IMR-90 (cell line): ENCODE data around the gene PRDM5. TPM values are rescaled to one million over a fixed set of nuclear protein-coding genes. Genes with fewer than 3 reads are reported as not detected.

ENCODE experiments used
- ATAC-seq: fragments of 200-7000 bp; cut with Tn5 transposase; 2 replicates; pipeline ENCODE4 v1.9.1; 2020; ENCODE audit warnings: low read depth, mild to moderate bottlenecking, moderate library complexity
- BruUV-seq: library from RNA; stranded (reverse); fragments of 400-500 nt; replicated peaks from 2 replicates; lab custom pipeline; 2021; lab: Mats Ljungman, UMichigan
- CTCF ChIA-PET: fragments of 300-600 bp; formaldehyde crosslinking; extraction: SDS; loops from one replicate; lab custom pipeline; 2021; ENCODE audit warnings: antibody characterized with exemption; lab: Yijun Ruan, JAX
- POLR2A ChIA-PET: fragments of 300-600 bp; sonication (Branson Sonifier 250); formaldehyde crosslinking; loops from one replicate; lab custom pipeline; 2022; ENCODE audit warnings: antibody characterized with exemption; ENCODE audit not compliant: unreplicated experiment; lab: Charles Lee
- DNase-seq: peaks from one replicate; pipeline ENCODE4 v3.0.0; 2013
- H2AFZ ChIP-seq: replicated peaks from 2 replicates; pipeline ENCODE3; 2013; ENCODE audit warnings: low read length, mild to moderate bottlenecking; ENCODE audit not compliant: poor library complexity
- H2AK5ac ChIP-seq: 2 replicates; pipeline ENCODE4 v1.6.1; 2013; ENCODE audit warnings: low read depth, low read length, inconsistent platforms
- H2AK9ac ChIP-seq: replicated peaks from 2 replicates; pipeline ENCODE3; 2013; ENCODE audit warnings: mild to moderate bottlenecking, low read depth, low read length, moderate library complexity; ENCODE audit not compliant: poor library complexity
- H2BK120ac ChIP-seq: 2 replicates; pipeline ENCODE4 v1.6.1; 2013; ENCODE audit warnings: low read depth, low read length, inconsistent platforms
- H2BK15ac ChIP-seq: 3 replicates; pipeline ENCODE4 v1.6.1; 2013; ENCODE audit warnings: low read depth, low read length, inconsistent platforms
- H2BK20ac ChIP-seq: 2 replicates; pipeline ENCODE4 v1.6.1; 2013; ENCODE audit warnings: low read depth, mild to moderate bottlenecking, inconsistent platforms, low read length, moderate library complexity
- H2BK5ac ChIP-seq: 2 replicates; pipeline ENCODE4 v1.6.1; 2013; ENCODE audit warnings: mild to moderate bottlenecking, low read depth, low read length, inconsistent platforms; ENCODE audit not compliant: poor library complexity, severe bottlenecking
- H3K14ac ChIP-seq: replicated peaks from 2 replicates; pipeline ENCODE4 v1.6.1; 2013; ENCODE audit warnings: low read depth, low read length, inconsistent platforms
- H3K18ac ChIP-seq: 2 replicates; pipeline ENCODE4 v1.6.1; 2013; ENCODE audit warnings: low read depth, low read length, control low read depth
- H3K23ac ChIP-seq: 2 replicates; pipeline ENCODE4 v1.6.1; 2013; ENCODE audit warnings: low read depth, low read length, inconsistent platforms
- H3K27ac ChIP-seq: 2 replicates; pipeline ENCODE4 v1.5.1; 2013; ENCODE audit warnings: mild to moderate bottlenecking, control low read depth, low read length; ENCODE audit not compliant: insufficient read depth
- H3K27me3 ChIP-seq: 2 replicates; pipeline ENCODE4 v1.6.1; 2013; ENCODE audit warnings: low read length; ENCODE audit not compliant: control insufficient read depth, insufficient read depth
- H3K36me3 ChIP-seq: 2 replicates; pipeline ENCODE4 v1.6.1; 2013; ENCODE audit warnings: low read length, mixed read lengths; ENCODE audit not compliant: control insufficient read depth, insufficient read depth
- H3K4ac ChIP-seq: 2 replicates; pipeline ENCODE4 v1.6.1; 2013; ENCODE audit warnings: low read depth, low read length, inconsistent platforms
- H3K4me1 ChIP-seq: 2 replicates; pipeline ENCODE4 v1.6.1; 2013; ENCODE audit warnings: low read length, mixed read lengths; ENCODE audit not compliant: control insufficient read depth, insufficient read depth
- H3K4me2 ChIP-seq: 2 replicates; pipeline ENCODE4 v1.6.1; 2013; ENCODE audit warnings: low read depth, mild to moderate bottlenecking, control low read depth, low read length, moderate library complexity
- H3K4me3 ChIP-seq: 2 replicates; pipeline ENCODE4 v1.5.1; 2013; ENCODE audit warnings: low read depth, mild to moderate bottlenecking, control low read depth, low read length, moderate library complexity; ENCODE audit not compliant: insufficient read depth
- H3K56ac ChIP-seq: 2 replicates; pipeline ENCODE4 v1.6.1; 2013; ENCODE audit warnings: low read length, inconsistent platforms; ENCODE audit not compliant: insufficient read depth; ENCODE audit errors: extremely low read depth
- H3K79me1 ChIP-seq, 2 experiments: 2 replicates each; pipeline ENCODE4 v1.6.1; 2013; ENCODE audit warnings: low read length in 2 of 2, inconsistent platforms in 1 of 2, low read depth in 1 of 2
- H3K9ac ChIP-seq: 2 replicates; pipeline ENCODE4 v1.6.1; 2013; ENCODE audit warnings: low read depth, low read length, control low read depth
- H3K9me1 ChIP-seq: 2 replicates; pipeline ENCODE4 v1.6.1; 2013; ENCODE audit warnings: low read length, inconsistent platforms; ENCODE audit not compliant: insufficient read depth
- H3K9me3 ChIP-seq: 2 replicates; pipeline ENCODE4 v1.6.1; 2013; ENCODE audit warnings: low read length; ENCODE audit not compliant: control insufficient read depth, insufficient read depth
- H4K20me1 ChIP-seq: 2 replicates; pipeline ENCODE4 v1.6.1; 2013; ENCODE audit warnings: low read length, inconsistent platforms; ENCODE audit not compliant: insufficient read depth
- H4K5ac ChIP-seq: 2 replicates; pipeline ENCODE4 v1.6.1; 2013; ENCODE audit warnings: mild to moderate bottlenecking, low read depth, low read length, control low read depth
- H4K8ac ChIP-seq, 2 experiments: 2 replicates each; pipeline ENCODE4 v1.6.1; 2013; ENCODE audit warnings: low read depth in 2 of 2, low read length in 2 of 2, control low read depth in 1 of 2, inconsistent platforms in 1 of 2
- H4K91ac ChIP-seq: 2 replicates; pipeline ENCODE4 v1.6.1; 2013; ENCODE audit warnings: low read depth, low read length, inconsistent platforms; ENCODE audit not compliant: insufficient read depth
- CHD1 ChIP-seq: IDR thresholded peaks from 2 replicates; pipeline ENCODE4 v1.6.1; 2012; ENCODE audit warnings: low read depth, low read length, improper control_type of control experiment
- CTCF ChIP-seq: conservative IDR thresholded peaks from 2 replicates; pipeline ENCODE4 v1.5.1; 2012; ENCODE audit warnings: mild to moderate bottlenecking, low read depth, low read length, improper control_type of control experiment
- ELK1 ChIP-seq: fragments of 150-350 bp; IDR thresholded peaks from 2 replicates; pipeline ENCODE4 v1.6.1; 2016; ENCODE audit warnings: low read depth, mild to moderate bottlenecking, low read length, moderate library complexity, borderline replicate concordance
- FOS ChIP-seq: fragments of 150-350 bp; IDR thresholded peaks from 2 replicates; pipeline ENCODE4 v1.6.1; 2016; ENCODE audit warnings: low read depth, low read length
- MAFK ChIP-seq: IDR thresholded peaks from 2 replicates; pipeline ENCODE4 v1.6.1; 2012; ENCODE audit warnings: low read depth, low read length, improper control_type of control experiment
- MAZ ChIP-seq: IDR thresholded peaks from 2 replicates; pipeline ENCODE4 v1.6.1; 2012; ENCODE audit warnings: low read depth, mild to moderate bottlenecking, low read length, improper control_type of control experiment, moderate library complexity, borderline replicate concordance
- MXI1 ChIP-seq: IDR thresholded peaks from 2 replicates; pipeline ENCODE4 v1.6.1; 2012; ENCODE audit warnings: low read depth, mild to moderate bottlenecking, low read length, moderate library complexity, borderline replicate concordance
- RAD21 ChIP-seq: IDR thresholded peaks from 2 replicates; pipeline ENCODE4 v1.6.1; 2012; ENCODE audit warnings: low read length, improper control_type of control experiment
- RCOR1 ChIP-seq: IDR thresholded peaks from 2 replicates; pipeline ENCODE4 v1.6.1; 2012; ENCODE audit warnings: mild to moderate bottlenecking, low read length, improper control_type of control experiment; ENCODE audit not compliant: insufficient replicate concordance
- RFX5 ChIP-seq: IDR thresholded peaks from 2 replicates; pipeline ENCODE4 v1.8.0; 2012; ENCODE audit warnings: low read depth, mild to moderate bottlenecking, low read length, moderate library complexity
- SMC3 ChIP-seq: fragments of 150-350 bp; IDR thresholded peaks from 2 replicates; pipeline ENCODE4 v1.6.1; 2016; ENCODE audit warnings: low read depth, mild to moderate bottlenecking, antibody characterized with exemption, low read length, moderate library complexity
- WGBS, 2 experiments: methylation state at CpG; one replicate each; pipeline versions ENCODE4 v1.1.5 to v1.1.7; 2013; ENCODE audit warnings: missing lambda C conversion rate in 2 of 2; ENCODE audit not compliant: insufficient read length in 1 of 2; ENCODE audit errors: extremely low coverage in 2 of 2; 5-methylcytosine and 5-hydroxymethylcytosine counted together
- dilution Hi-C: fragments of 300-500 bp; cut with HindIII; formaldehyde crosslinking; loops from one replicate; pipeline ENCODE4 v1.14.3; 2018; ENCODE audit warnings: low sequenced_read_pairs; ENCODE audit not compliant: unreplicated experiment
- in situ Hi-C: fragments of 300-500 bp; cut with MboI; formaldehyde crosslinking; loops from 3 replicates; pipeline ENCODE4 v1.14.3; 2019; ENCODE audit warnings: low sequenced_read_pairs, inconsistent platforms, mixed read lengths
- intact Hi-C: fragments of 100-400 bp; cut with micrococcal nuclease; formaldehyde crosslinking; loops from 2 replicates; pipeline ENCODE4 v1.10.0; 2022
- polyA plus RNA-seq, 3 experiments: library from polyadenylated mRNA; depleted of rRNA; stranded (reverse); fragments of >200 nt; gene quantifications; 2 replicates each; pipeline ENCODE4 v1.2.3, GENCODE V29; 2012; ENCODE audit warnings: low replicate concordance in 1 of 3
- total RNA-seq: library from RNA; depleted of rRNA; stranded (reverse); fragments of >200 nt; gene quantifications from 2 replicates; pipeline ENCODE4 v1.2.3, GENCODE V29; 2012

Gene PRDM5
- total and polyA plus RNA-seq, 2 of the 4 experiments (the other 2 are of a cell fraction) = 4.1 to 10.8 TPM

GRCh38 chr4:120723986-120724385 lies 198.5 kb downstream of the PRDM5 start (continued):
- TF ChIP-seq CTCF (no peak), CHD1 (no peak), RCOR1 (no peak), MXI1 (no peak)

DNA sequence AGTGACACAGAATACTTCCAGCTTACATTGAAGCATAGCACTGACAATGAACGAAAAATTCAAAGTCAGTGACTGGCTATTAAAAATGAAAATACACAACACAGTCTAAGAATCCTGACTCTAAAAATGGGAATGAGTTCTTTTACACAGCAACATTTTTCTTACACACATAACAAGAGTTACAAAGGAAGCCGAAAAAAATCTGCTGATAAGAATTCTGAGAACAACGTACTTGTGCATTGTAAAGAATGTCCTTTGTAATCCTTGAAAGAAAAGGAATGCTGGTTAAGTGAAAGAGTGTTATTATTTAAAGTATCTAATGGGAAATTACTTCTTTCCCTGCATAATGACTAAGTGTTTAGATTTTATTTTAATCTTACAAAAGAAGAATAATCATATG lies 199.4 kb downstream of the PRDM5 start:
- DNase-seq = no peak
- WGBS, 2 experiments = no CpG with 5 or more reads among the region's 3 CpGs
- no peaks in the 10 kb centered on the region for H3K36me3 ChIP-seq
- H4K91ac ChIP-seq = no peak overlapping the region
- in situ Hi-C loops = loop anchor here (25.0 kb wide), 1 partner anchor 364 kb away; no protein-coding TSS in a partner anchor
- no TSS peak for BruUV-seq
- no peaks in the 10 kb centered on the region for H4K20me1 ChIP-seq
- H3K14ac ChIP-seq = no peak overlapping the region
- ChIA-PET POLR2A (no interaction called here), CTCF (interaction anchor here (0.5 to 0.7 kb wide), 2 partner anchors 38 to 293 kb away, joined by 3 read pairs; no protein-coding TSS in a partner anchor)
- H3K4me2 ChIP-seq = no peak overlapping the region
- no peak overlapping the region for H3K23ac ChIP-seq
- H3K79me1 ChIP-seq = no peaks in the 10 kb centered on the region
- dilution Hi-C loops = no loop called here
- no peak overlapping the region for H3K27ac ChIP-seq
- intact Hi-C loops = no loop called here
- H4K5ac ChIP-seq = no peak overlapping the region
- H3K4me1 ChIP-seq = no peaks in the 10 kb centered on the region
- no peak overlapping the region for H4K8ac ChIP-seq
- H3K27me3 ChIP-seq = no peaks in the 10 kb centered on the region
- H2AK9ac ChIP-seq = no peak overlapping the region
- no peak overlapping the region for H2BK15ac ChIP-seq
- H3K9me3 ChIP-seq = no peaks in the 10 kb centered on the region
- H2BK5ac ChIP-seq = no peak overlapping the region
- no peak overlapping the region for H3K18ac ChIP-seq
- H2AFZ ChIP-seq = no peak overlapping the region
- no peak for ATAC-seq
- H3K4me3 ChIP-seq = no peak overlapping the region
- no peak overlapping the region for H2BK120ac ChIP-seq
- no peak overlapping the region for H2BK20ac ChIP-seq
- H3K9ac ChIP-seq = no peak overlapping the region
- H3K9me1 ChIP-seq = peaks cover 3% of the 10 kb centered on the region; the same call in 1 of the 2 replicates
- H3K56ac ChIP-seq = no peak overlapping the region
- no peak overlapping the region for H2AK5ac ChIP-seq
- H3K4ac ChIP-seq = no peak overlapping the region
- TF ChIP-seq RFX5 = no peak
- TF ChIP-seq CHD1 = no peak
- no peak for TF ChIP-seq CTCF
- no peak for TF ChIP-seq MXI1
- no peak for TF ChIP-seq SMC3
- TF ChIP-seq ELK1 = no peak
- TF ChIP-seq RAD21 = no peak
- TF ChIP-seq FOS = no peak
- TF ChIP-seq MAZ = no peak
- no peak for TF ChIP-seq MAFK
